ENCODE data around the gene YPEL2.
A peak's percentile ranks its signal among the peaks of the same experiment; 100 is the strongest.

The YPEL2 gene

DNA sequence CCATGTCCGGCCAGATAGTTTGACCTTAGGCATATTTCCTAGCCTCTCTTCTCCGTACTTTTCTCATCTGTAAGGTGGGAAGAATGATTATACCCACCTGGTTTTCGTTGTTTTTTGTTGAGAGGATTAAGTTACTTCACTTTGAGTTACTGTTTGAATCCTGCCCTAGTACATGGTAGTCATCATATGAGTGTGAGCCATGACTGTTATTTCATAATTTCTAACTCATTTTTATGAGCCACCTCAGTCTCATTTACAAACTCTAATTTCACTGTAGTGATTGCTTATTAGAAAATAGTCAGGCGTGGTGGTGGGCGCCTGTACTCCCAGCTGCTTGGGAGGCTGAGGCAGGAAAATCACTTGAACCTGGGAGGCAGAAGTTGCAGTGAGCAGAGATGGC is 45.1 kb downstream of the YPEL2 start:
- Histone ChIP-seq H3K36me3 (ENCODE audit: control insufficient read depth in 1 of 2, insufficient read depth in 2 of 2, low read length in 2 of 2) (peaks cover 3% of the 10 kb centered on the region in 2 experiments), H3K4me3 (ENCODE audit: low read depth, low read length) (no peak overlapping the region), H2BK5ac (ENCODE audit: low read depth, low read length, poor library complexity) (no peak overlapping the region), H3K9ac (ENCODE audit: low read length) (no peak overlapping the region), H3K79me2 (ENCODE audit: control insufficient read depth, insufficient read depth, low read length, poor library complexity) (no peaks in the 10 kb centered on the region), H3K79me1 (ENCODE audit: low read length) (peaks cover 8% of the 10 kb centered on the region), H3K23ac (ENCODE audit: low read length) (no peak overlapping the region), H3K27me3 (ENCODE audit: insufficient read depth, low read length) (no peaks in the 10 kb centered on the region), H3K27ac (ENCODE audit: low read depth, low read length) (no peak overlapping the region), H4K12ac (ENCODE audit: low read depth, low read length) (no peak overlapping the region), H3K4me2 (ENCODE audit: low read length) (no peak overlapping the region), H2AFZ (ENCODE audit: insufficient read depth, low read length, poor library complexity) (no peak overlapping the region), H2BK120ac (ENCODE audit: insufficient read depth, low read length, poor library complexity) (no peak overlapping the region), H4K91ac (ENCODE audit: low read depth, low read length) (no peak overlapping the region), H3K18ac (ENCODE audit: low read length) (no peak overlapping the region), H3K4ac (ENCODE audit: low read depth, low read length) (no peak overlapping the region), H3K14ac (ENCODE audit: low read length) (no peak overlapping the region), H4K8ac (ENCODE audit: low read depth, low read length) (no peak overlapping the region), H2AK5ac (ENCODE audit: low read length) (no peak overlapping the region), H3K4me1 (ENCODE audit: control insufficient read depth in 1 of 2, insufficient read depth in 2 of 2, low read length in 2 of 2) (peaks cover 25 to 34% of the 10 kb centered on the region in 2 experiments), H2BK12ac (ENCODE audit: low read length) (no peak overlapping the region), H3K9me3 (ENCODE audit: insufficient read depth, low read depth, low read length) (no peaks in the 10 kb centered on the region)
- no peak for DNase-seq
- no CpG with 5 or more reads among the region's 5 CpGs for WGBS (ENCODE audit: extremely low coverage, insufficient coverage, insufficient read length)

DNA sequence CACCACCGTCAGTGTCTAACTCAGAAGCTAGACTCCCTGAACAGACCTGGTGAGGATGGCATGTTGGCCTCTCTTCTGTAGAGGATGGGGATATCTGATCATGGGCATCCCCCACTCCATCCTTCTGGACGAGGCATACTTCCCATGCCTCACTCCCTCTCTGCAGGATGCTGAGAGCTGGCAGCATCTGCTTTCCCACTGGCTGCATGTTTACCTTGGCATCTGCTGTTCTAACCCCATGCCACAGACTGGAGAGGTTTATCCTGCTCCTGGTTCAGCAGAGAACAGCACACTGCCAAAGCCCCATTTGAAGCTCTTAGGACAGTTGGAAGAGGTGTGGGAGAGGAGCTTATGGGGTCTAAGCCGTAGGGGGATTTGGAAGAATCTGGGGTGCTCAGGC is 46.0 kb downstream of the YPEL2 start:
- Histone ChIP-seq H3K79me1 (ENCODE audit: low read length) (peaks cover 10% of the 10 kb centered on the region), H3K27me3 (ENCODE audit: insufficient read depth, low read length) (no peaks in the 10 kb centered on the region), H3K27ac (ENCODE audit: low read depth, low read length) (no peak overlapping the region), H3K9ac (ENCODE audit: low read length) (no peak overlapping the region), H2BK5ac (ENCODE audit: low read depth, low read length, poor library complexity) (peak overlapping the region; percentile 26), H2BK120ac (ENCODE audit: insufficient read depth, low read length, poor library complexity) (no peak overlapping the region), H3K4ac (ENCODE audit: low read depth, low read length) (peak overlapping the region; percentile 13), H3K4me2 (ENCODE audit: low read length) (no peak overlapping the region), H3K9me3 (ENCODE audit: insufficient read depth, low read depth, low read length) (no peaks in the 10 kb centered on the region), H4K12ac (ENCODE audit: low read depth, low read length) (no peak overlapping the region), H3K23ac (ENCODE audit: low read length) (no peak overlapping the region), H2AFZ (ENCODE audit: insufficient read depth, low read length, poor library complexity) (no peak overlapping the region), H2AK5ac (ENCODE audit: low read length) (peak overlapping the region; percentile 16), H2BK12ac (ENCODE audit: low read length) (peak overlapping the region; percentile 38), H3K18ac (ENCODE audit: low read length) (peak overlapping the region; percentile 12), H4K91ac (ENCODE audit: low read depth, low read length) (peak overlapping the region; percentile 9), H3K14ac (ENCODE audit: low read length) (peak overlapping the region; percentile 2), H3K4me1 (ENCODE audit: control insufficient read depth in 1 of 2, insufficient read depth in 2 of 2, low read length in 2 of 2) (peaks cover 18 to 32% of the 10 kb centered on the region in 2 experiments), H4K8ac (ENCODE audit: low read depth, low read length) (no peak overlapping the region), H3K79me2 (ENCODE audit: control insufficient read depth, insufficient read depth, low read length, poor library complexity) (no peaks in the 10 kb centered on the region), H3K36me3 (ENCODE audit: control insufficient read depth in 1 of 2, insufficient read depth in 2 of 2, low read length in 2 of 2) (peaks cover 8 to 9% of the 10 kb centered on the region in 2 experiments), H3K4me3 (ENCODE audit: low read depth, low read length) (no peak overlapping the region)
- no peak for DNase-seq
- no CpG with 5 or more reads among the region's 3 CpGs for WGBS (ENCODE audit: extremely low coverage, insufficient coverage, insufficient read length)

DNA sequence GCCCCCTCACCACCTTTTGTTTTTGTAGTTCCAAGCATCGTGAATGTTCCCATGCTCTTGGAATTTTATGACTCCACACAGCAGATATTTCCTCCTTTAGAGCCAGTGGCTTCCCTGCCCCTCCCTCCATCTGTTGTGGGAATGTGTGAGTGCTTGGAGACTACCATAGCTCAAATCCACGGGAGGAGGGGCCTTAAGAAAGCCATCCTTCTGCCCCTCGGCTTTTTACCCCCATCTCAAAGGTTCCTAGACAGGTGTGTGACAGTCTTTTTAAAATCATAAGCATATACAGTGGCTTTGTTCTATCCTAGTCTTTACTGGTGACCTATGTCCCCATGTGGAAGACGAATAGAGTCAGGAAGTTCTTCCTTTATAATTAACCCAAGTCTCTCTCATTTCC is 47.2 kb downstream of the YPEL2 start:
- H2BK12ac ChIP-seq (ENCODE audit: low read length) = peak overlapping the region; percentile 67
- H4K12ac ChIP-seq (ENCODE audit: low read depth, low read length) = no peak overlapping the region
- H3K36me3 ChIP-seq (ENCODE audit: control insufficient read depth in 1 of 2, insufficient read depth in 2 of 2, low read length in 2 of 2) = peaks cover 8 to 9% of the 10 kb centered on the region in 2 experiments
- H2BK5ac ChIP-seq (ENCODE audit: low read depth, low read length, poor library complexity) = no peak overlapping the region
- no peak overlapping the region for H3K4me3 ChIP-seq (ENCODE audit: low read depth, low read length)
- no peak overlapping the region for H3K4me2 ChIP-seq (ENCODE audit: low read length)
- H2AFZ ChIP-seq (ENCODE audit: insufficient read depth, low read length, poor library complexity) = no peak overlapping the region
- no peaks in the 10 kb centered on the region for H3K9me3 ChIP-seq (ENCODE audit: insufficient read depth, low read depth, low read length)
- peak overlapping the region; percentile 31 for H3K27ac ChIP-seq (ENCODE audit: low read depth, low read length)
- H4K91ac ChIP-seq (ENCODE audit: low read depth, low read length) = peak overlapping the region; percentile 67
- no peak overlapping the region for H2BK120ac ChIP-seq (ENCODE audit: insufficient read depth, low read length, poor library complexity)
- no CpG with 5 or more reads among the region's 4 CpGs for WGBS (ENCODE audit: extremely low coverage, insufficient coverage, insufficient read length)
- H3K4me1 ChIP-seq (ENCODE audit: control insufficient read depth in 1 of 2, insufficient read depth in 2 of 2, low read length in 2 of 2) = peaks cover 15 to 25% of the 10 kb centered on the region in 2 experiments
- peak overlapping the region; percentile 69 for H3K14ac ChIP-seq (ENCODE audit: low read length)
- H3K23ac ChIP-seq (ENCODE audit: low read length) = no peak overlapping the region
- no peaks in the 10 kb centered on the region for H3K27me3 ChIP-seq (ENCODE audit: insufficient read depth, low read length)
- no peak overlapping the region for H2AK5ac ChIP-seq (ENCODE audit: low read length)
- no peak overlapping the region for H4K8ac ChIP-seq (ENCODE audit: low read depth, low read length)
- peak; percentile 61 to 74 for DNase-seq
- no peaks in the 10 kb centered on the region for H3K79me2 ChIP-seq (ENCODE audit: control insufficient read depth, insufficient read depth, low read length, poor library complexity)
- H3K79me1 ChIP-seq (ENCODE audit: low read length) = peaks cover 10% of the 10 kb centered on the region
- peak overlapping the region; percentile 73 for H3K4ac ChIP-seq (ENCODE audit: low read depth, low read length)
- H3K9ac ChIP-seq (ENCODE audit: low read length) = no peak overlapping the region
- peak overlapping the region; percentile 84 for H3K18ac ChIP-seq (ENCODE audit: low read length)

DNA sequence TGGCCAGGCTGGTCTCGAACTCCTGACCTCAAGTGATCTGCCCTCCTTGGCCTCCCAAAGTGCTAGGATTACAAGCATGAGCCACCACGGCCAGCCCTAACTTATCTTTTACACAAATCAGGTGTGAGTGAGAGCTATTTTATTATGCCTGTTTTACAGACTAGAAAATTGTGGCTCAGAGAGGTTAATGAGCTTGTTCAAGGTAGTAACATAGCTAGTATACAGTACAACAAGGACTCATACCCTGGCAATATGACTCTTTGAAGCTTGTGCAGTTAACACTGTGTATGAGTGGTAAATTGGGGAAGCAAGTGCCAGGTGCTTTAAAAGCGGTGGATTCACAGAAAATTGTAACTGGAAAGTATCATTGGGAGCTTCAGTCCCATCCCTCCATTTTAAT is 49.0 kb downstream of the YPEL2 start:
- no peak overlapping the region for H3K18ac ChIP-seq (ENCODE audit: low read length)
- WGBS (ENCODE audit: extremely low coverage, insufficient coverage, insufficient read length) = no CpG with 5 or more reads among the region's 3 CpGs
- H3K4me2 ChIP-seq (ENCODE audit: low read length) = no peak overlapping the region
- no peak overlapping the region for H2BK5ac ChIP-seq (ENCODE audit: low read depth, low read length, poor library complexity)
- H3K79me1 ChIP-seq (ENCODE audit: low read length) = peaks cover 16% of the 10 kb centered on the region
- peaks cover 15 to 28% of the 10 kb centered on the region in 2 experiments for H3K4me1 ChIP-seq (ENCODE audit: control insufficient read depth in 1 of 2, insufficient read depth in 2 of 2, low read length in 2 of 2)
- H3K36me3 ChIP-seq (ENCODE audit: control insufficient read depth in 1 of 2, insufficient read depth in 2 of 2, low read length in 2 of 2) = peaks cover 8 to 9% of the 10 kb centered on the region in 2 experiments
- H3K23ac ChIP-seq (ENCODE audit: low read length) = no peak overlapping the region
- H3K4ac ChIP-seq (ENCODE audit: low read depth, low read length) = no peak overlapping the region
- no peak overlapping the region for H2AFZ ChIP-seq (ENCODE audit: insufficient read depth, low read length, poor library complexity)
- no peak overlapping the region for H4K12ac ChIP-seq (ENCODE audit: low read depth, low read length)
- H4K91ac ChIP-seq (ENCODE audit: low read depth, low read length) = no peak overlapping the region
- no peaks in the 10 kb centered on the region for H3K9me3 ChIP-seq (ENCODE audit: insufficient read depth, low read depth, low read length)
- no peak overlapping the region for H3K14ac ChIP-seq (ENCODE audit: low read length)
- H3K79me2 ChIP-seq (ENCODE audit: control insufficient read depth, insufficient read depth, low read length, poor library complexity) = no peaks in the 10 kb centered on the region
- H3K27ac ChIP-seq (ENCODE audit: low read depth, low read length) = no peak overlapping the region
- H3K9ac ChIP-seq (ENCODE audit: low read length) = no peak overlapping the region
- H2BK12ac ChIP-seq (ENCODE audit: low read length) = peak overlapping the region; percentile 17
- no peak overlapping the region for H4K8ac ChIP-seq (ENCODE audit: low read depth, low read length)
- no peak overlapping the region for H2AK5ac ChIP-seq (ENCODE audit: low read length)
- no peak overlapping the region for H3K4me3 ChIP-seq (ENCODE audit: low read depth, low read length)
- DNase-seq = no peak
- H3K27me3 ChIP-seq (ENCODE audit: insufficient read depth, low read length) = no peaks in the 10 kb centered on the region
- peak overlapping the region; percentile 35 for H2BK120ac ChIP-seq (ENCODE audit: insufficient read depth, low read length, poor library complexity)
